Left cardiac atrium (tissue), 4 donors: ENCODE results near the gene MYL9. TPM values are rescaled to one million over a fixed set of nuclear protein-coding genes. Genes with fewer than 3 reads are reported as not detected.
A peak's percentile ranks its signal among the peaks of the same experiment; 100 is the strongest.
"Not testable (repeated sequence)": the region's sequence is repeated elsewhere in the genome, so short reads cannot be mapped to it uniquely, and the experiment has no call there.

Experiments
- ATAC-seq, 2 donors: fragments of 200-7000 bp; cut with Tn5 transposase; one replicate each; pipeline ENCODE4 v1.9.1; 2020; ENCODE audit warnings: mild to moderate bottlenecking in 2 of 2, moderate library complexity in 2 of 2
- DNase-seq: peaks from one replicate; pipeline ENCODE4 v3.0.0-alpha.2; 2020
- intact Hi-C, 2 donors: fragments of 100-400 bp; cut with DNase I; formaldehyde crosslinking; loops; one replicate each; pipeline versions ENCODE4 v1.14.1 to v1.15.1; 2022 to 2023
- total RNA-seq, 2 donors: library from RNA; stranded (reverse); fragmentation: NEBNext Ultra II Directional; extraction: Animal tissue kit (Norgen Biotek cat#: 25700); gene quantifications; one replicate each; pipeline ENCODE4 v1.2.1, GENCODE V29; 2021
- donor health status: DM: no; HTN: yes; CAD: no.
- donor health status: DM: no; HTN: yes; CAD: no; lungs with severe emphysema.
- donor health status: DM: yes; HTN: yes; CAD: no.
- donor health status: Dilated cardiomyopathy.

MYL9 gene
- total RNA-seq, 2 donors from 2014 or later: 1,946 to 2,055 TPM

GRCh38 chr20:36522412-36522811 is 18.9 kb upstream of the MYL9 start:
- DNase-seq, ATAC-seq, intact Hi-C loops: not testable (repeated sequence)

GRCh38 chr20:36523341-36523740 is 18.0 kb upstream of the MYL9 start:
- DNase-seq (no peak), ATAC-seq (no peak)
- intact Hi-C loops: no loop called here

GRCh38 chr20:36525620-36526365 is 15.5 kb upstream of the MYL9 start:
- DNase-seq (no peak), ATAC-seq (no peak)
- intact Hi-C loops: no loop called here

- DNase-seq: no peak
- intact Hi-C loops: no loop called here
- no peak for ATAC-seq
Observed at GRCh38 chr20:36526521-36527011, 14.8 kb upstream of the MYL9 start.

GRCh38 chr20:36527331-36528125 is 13.8 kb upstream of the MYL9 start:
- intact Hi-C loops: no loop called here
- DNase-seq (no peak), ATAC-seq (peak; percentile 15 to 60)

GRCh38 chr20:36528176-36528874 is 13.0 kb upstream of the MYL9 start:
- DNase-seq (no peak), ATAC-seq (no peak)
- intact Hi-C loops: no loop called here

GRCh38 chr20:36528875-36529417 is 12.4 kb upstream of the MYL9 start:
- intact Hi-C loops: no loop called here
- no peak for DNase-seq
- ATAC-seq: peak in 1 of 2 donors; percentile 7

GRCh38 chr20:36532388-36532787 is 8.9 kb upstream of the MYL9 start:
- DNase-seq (no peak), ATAC-seq (no peak)
- intact Hi-C loops: no loop called here

- DNase-seq (no peak), ATAC-seq (no peak)
- intact Hi-C loops: no loop called here
Observed at GRCh38 chr20:36532822-36533221, 8.5 kb upstream of the MYL9 start.

- DNase-seq (no peak), ATAC-seq (no peak)
- intact Hi-C loops: no loop called here
Observed at GRCh38 chr20:36538026-36538722, 3.1 kb upstream of the MYL9 start.

GRCh38 chr20:36540551-36541211 is 638 bp upstream of the MYL9 start:
- intact Hi-C loops: loop anchor here in 1 of 2 donors (5.0 kb wide), 2 partner anchors 58 to 73 kb away; no protein-coding TSS in a partner anchor
- DNase-seq (no peak), ATAC-seq (peak; percentile 0 to 3)

- DNase-seq: peak; percentile 63
- intact Hi-C loops: loop anchor here in 1 of 2 donors (5.0 kb wide), 2 partner anchors 60 to 75 kb away; no protein-coding TSS in a partner anchor
- peak; percentile 48 to 62 for ATAC-seq
Observed at GRCh38 chr20:36541768-36542488, 609 bp downstream of the MYL9 start.

- ATAC-seq (no peak), DNase-seq (no peak)
- intact Hi-C loops: loop anchor here in 1 of 2 donors (5.0 kb wide), 2 partner anchors 60 to 75 kb away; no protein-coding TSS in a partner anchor
Observed at GRCh38 chr20:36542516-36543183, 1.3 kb downstream of the MYL9 start.

GRCh38 chr20:36543184-36544133 is 2.1 kb downstream of the MYL9 start:
- peak; percentile 27 to 30 for ATAC-seq
- DNase-seq: peak; percentile 87
- intact Hi-C loops: loop anchor here in 1 of 2 donors (5.0 kb wide), 2 partner anchors 61 to 76 kb away; no protein-coding TSS in a partner anchor

GRCh38 chr20:36544134-36545018 is 3.1 kb downstream of the MYL9 start:
- intact Hi-C loops: loop anchor here in 1 of 2 donors (5.0 kb wide), 2 partner anchors 62 to 77 kb away; no protein-coding TSS in a partner anchor
- peak; percentile 3 to 27 for ATAC-seq
- peak; percentile 78 for DNase-seq
